SK-N-MC (cell line): ENCODE data around the gene KIF26A.

ENCODE experiments used
- EZH2 ChIP-seq: fragments of 200-600 bp; sonication (generic); IDR thresholded peaks from one replicate; pipeline ENCODE4 v1.6.1; 2017; ENCODE audit warnings: antibody characterized with exemption
- POLR2AphosphoS5 ChIP-seq: IDR thresholded peaks from 2 replicates; pipeline ENCODE4 v1.6.1; 2012; ENCODE audit warnings: mild to moderate bottlenecking, low read depth, low read length, borderline replicate concordance

GRCh38 chr14:104159990-104160389 is 21.6 kb downstream of the KIF26A start:
- TF ChIP-seq EZH2 (no peak), POLR2AphosphoS5 (no peak)
